Measurements from ENCODE around the gene AFG1L. TPM values are rescaled to one million over a fixed set of nuclear protein-coding genes. Genes with fewer than 3 reads are reported as not detected.

The AFG1L gene
- total RNA-seq, 1 experiment from 2014 or later = 7.9 TPM

GRCh38 chr6:108421366-108421765 lies 126.5 kb downstream of the AFG1L start (continued):
- TF ChIP-seq TCF7 (CRISPR knock-in tag; IDR thresholded peaks at IDR 0.05; ENCODE audit: low read depth) (no peak), ZNF121 (CRISPR knock-in tag; IDR thresholded peaks at IDR 0.05) (no peak), AR (CRISPR knock-in tag; IDR thresholded peaks at IDR 0.05) (no peak), RORB (CRISPR knock-in tag; IDR thresholded peaks at IDR 0.05) (no peak)

GRCh38 chr6:108423982-108424705 lies 129.3 kb downstream of the AFG1L start:
- POLR2A ChIA-PET = no interaction called here
- CTCF ChIA-PET = interaction anchor here (0.5 kb wide), 1 partner anchor 24 kb away, joined by 3 read pairs; no protein-coding TSS in a partner anchor
- DNase-seq (ENCODE audit: low spot score) (no peak), ATAC-seq (no peak)
- Mint-ChIP-seq H3K27me3 (ENCODE audit: low read depth) (no peaks in the 10 kb centered on the region), H3K9me3 (no peaks in the 10 kb centered on the region), H3K36me3 (no peaks in the 10 kb centered on the region), H3K4me1 (0 out of 2 replicates have a peak, but pooled peaks cover 2% of the 10 kb centered on the region), H3K27ac (no peak overlapping the region), H3K4me3 (no peak overlapping the region)
- no peak for TF ChIP-seq STAT6 (CRISPR knock-in tag; conservative IDR thresholded peaks at IDR 0.05; ENCODE audit: low read depth)
- no peak for TF ChIP-seq ZSCAN18 (CRISPR knock-in tag; IDR thresholded peaks at IDR 0.05)
- no peak for TF ChIP-seq ZBTB21 (CRISPR knock-in tag; IDR thresholded peaks at IDR 0.05; ENCODE audit: borderline replicate concordance)
- TF ChIP-seq ZNF232 (CRISPR knock-in tag; IDR thresholded peaks at IDR 0.05) = no peak
- no peak for TF ChIP-seq ESRRA (CRISPR knock-in tag; IDR thresholded peaks at IDR 0.05; ENCODE audit: borderline replicate concordance)
- TF ChIP-seq ZNF121 (CRISPR knock-in tag; IDR thresholded peaks at IDR 0.05) = no peak
- TF ChIP-seq E2F5 (CRISPR knock-in tag; IDR thresholded peaks at IDR 0.05) = no peak
- no peak for TF ChIP-seq CREM (CRISPR knock-in tag; IDR thresholded peaks at IDR 0.05)
- no peak for TF ChIP-seq AFF4 (CRISPR knock-in tag; IDR thresholded peaks at IDR 0.05; ENCODE audit: borderline replicate concordance)
- TF ChIP-seq USF2 (CRISPR knock-in tag; IDR thresholded peaks at IDR 0.05) = no peak
- no peak for TF ChIP-seq AR (CRISPR knock-in tag; IDR thresholded peaks at IDR 0.05)
- TF ChIP-seq IRF1 (CRISPR knock-in tag; IDR thresholded peaks at IDR 0.05) = no peak
- no peak for TF ChIP-seq ZNF219 (CRISPR knock-in tag; IDR thresholded peaks at IDR 0.05; ENCODE audit: borderline replicate concordance)
